ENCODE measurements around the gene BAIAP2. TPM values are rescaled to one million over a fixed set of nuclear protein-coding genes. Genes with fewer than 3 reads are reported as not detected.

The BAIAP2 gene
- total and polyA plus RNA-seq, 10 of the 15 experiments (the other 5 are each of a cell fraction or from before 2014, with no cell fraction given) = 0.15 to 1.2 (median 0.46) TPM; not detected in 2

DNA sequence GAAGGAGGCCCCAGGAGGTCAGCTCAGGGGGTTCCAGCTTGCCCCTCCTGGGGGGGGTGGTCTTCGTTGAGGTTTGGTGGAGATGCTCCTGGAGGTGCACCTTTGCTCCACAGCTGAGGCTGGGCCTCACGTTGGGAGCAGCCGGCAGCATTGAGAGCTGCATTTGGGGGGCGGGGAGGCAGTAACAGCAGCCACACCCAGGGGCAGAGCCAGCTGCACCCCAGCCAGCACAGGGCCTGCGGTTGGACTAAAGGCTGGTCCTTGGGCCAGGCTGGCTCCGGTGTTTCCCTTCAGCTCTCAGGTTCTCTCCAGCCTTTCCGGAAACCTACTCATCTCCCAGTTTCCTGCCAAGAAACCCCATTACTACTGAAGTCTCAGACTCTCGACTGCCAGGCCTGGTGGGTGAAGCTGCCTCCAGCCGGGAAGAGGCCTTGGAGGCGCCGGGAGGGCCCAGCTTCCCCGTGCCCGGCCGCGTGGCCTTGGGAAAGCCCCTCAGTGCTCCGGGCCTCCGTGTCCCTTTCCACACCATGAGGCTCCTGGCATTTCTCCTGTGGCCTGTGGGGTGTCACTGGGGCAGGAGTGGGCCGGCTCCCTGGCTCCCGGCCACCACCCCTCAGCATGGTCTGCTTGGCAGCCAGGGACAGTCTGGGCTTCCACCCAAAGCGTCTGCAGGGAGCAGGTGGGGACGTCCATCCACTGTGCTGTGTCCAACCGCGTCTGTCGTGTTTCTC, 14.0 kb upstream of the BAIAP2 start (continued):
- TF ChIP-seq, protein P1, sequence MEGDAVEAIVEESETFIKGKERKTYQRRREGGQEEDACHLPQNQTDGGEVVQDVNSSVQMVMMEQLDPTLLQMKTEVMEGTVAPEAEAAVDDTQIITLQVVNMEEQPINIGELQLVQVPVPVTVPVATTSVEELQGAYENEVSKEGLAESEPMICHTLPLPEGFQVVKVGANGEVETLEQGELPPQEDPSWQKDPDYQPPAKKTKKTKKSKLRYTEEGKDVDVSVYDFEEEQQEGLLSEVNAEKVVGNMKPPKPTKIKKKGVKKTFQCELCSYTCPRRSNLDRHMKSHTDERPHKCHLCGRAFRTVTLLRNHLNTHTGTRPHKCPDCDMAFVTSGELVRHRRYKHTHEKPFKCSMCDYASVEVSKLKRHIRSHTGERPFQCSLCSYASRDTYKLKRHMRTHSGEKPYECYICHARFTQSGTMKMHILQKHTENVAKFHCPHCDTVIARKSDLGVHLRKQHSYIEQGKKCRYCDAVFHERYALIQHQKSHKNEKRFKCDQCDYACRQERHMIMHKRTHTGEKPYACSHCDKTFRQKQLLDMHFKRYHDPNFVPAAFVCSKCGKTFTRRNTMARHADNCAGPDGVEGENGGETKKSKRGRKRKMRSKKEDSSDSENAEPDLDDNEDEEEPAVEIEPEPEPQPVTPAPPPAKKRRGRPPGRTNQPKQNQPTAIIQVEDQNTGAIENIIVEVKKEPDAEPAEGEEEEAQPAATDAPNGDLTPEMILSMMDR (IDR thresholded peaks at IDR 0.05 in 2 of 3, conservative IDR thresholded peaks at IDR 0.05 in 1 of 3; ENCODE audit: control insufficient read depth in 2 of 3, extremely low read depth in 1 of 3, insufficient read depth in 1 of 3, low read depth in 3 of 3, low read length in 3 of 3) = no peak
- TF ChIP-seq SREBF1 (IDR thresholded peaks at IDR 0.05; ENCODE audit: low read length) = no peak
- no peak for TF ChIP-seq STAT1 (conservative IDR thresholded peaks at IDR 0.05)
- no peak for TF ChIP-seq IRF4 (IDR thresholded peaks at IDR 0.05; ENCODE audit: low read depth, low read length)
- TF ChIP-seq, protein P2, sequence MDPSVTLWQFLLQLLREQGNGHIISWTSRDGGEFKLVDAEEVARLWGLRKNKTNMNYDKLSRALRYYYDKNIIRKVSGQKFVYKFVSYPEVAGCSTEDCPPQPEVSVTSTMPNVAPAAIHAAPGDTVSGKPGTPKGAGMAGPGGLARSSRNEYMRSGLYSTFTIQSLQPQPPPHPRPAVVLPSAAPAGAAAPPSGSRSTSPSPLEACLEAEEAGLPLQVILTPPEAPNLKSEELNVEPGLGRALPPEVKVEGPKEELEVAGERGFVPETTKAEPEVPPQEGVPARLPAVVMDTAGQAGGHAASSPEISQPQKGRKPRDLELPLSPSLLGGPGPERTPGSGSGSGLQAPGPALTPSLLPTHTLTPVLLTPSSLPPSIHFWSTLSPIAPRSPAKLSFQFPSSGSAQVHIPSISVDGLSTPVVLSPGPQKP (IDR thresholded peaks at IDR 0.05; ENCODE audit: low read depth, low read length) = no peak
- TF ChIP-seq NR2F1 (conservative IDR thresholded peaks at IDR 0.05) = no peak
- TF ChIP-seq RAD51 (IDR thresholded peaks at IDR 0.05) = no peak
